GM08714 (cell line): Measurements from ENCODE around the gene SH3GL2.

Experiments
- H3K4me3 ChIP-seq: fragments of 200-500 bp; sonication (Bioruptor generic); 2 replicates; pipeline ENCODE4 v1.5.1; 2014; ENCODE audit warnings: mild to moderate bottlenecking, low read length, inconsistent platforms
- ZNF274 ChIP-seq: IDR thresholded peaks from 2 replicates; pipeline ENCODE4 v1.6.1; 2012; ENCODE audit warnings: mild to moderate bottlenecking, low read depth, low read length

SH3GL2 gene

GRCh38 chr9:17588941-17589340, 10.1 kb downstream of the SH3GL2 start:
- H3K4me3 ChIP-seq: no peak overlapping the region
- no peak for TF ChIP-seq ZNF274

GRCh38 chr9:17589771-17590170, 10.9 kb downstream of the SH3GL2 start:
- no peak overlapping the region for H3K4me3 ChIP-seq
- TF ChIP-seq ZNF274: no peak

GRCh38 chr9:17594961-17595360, 16.1 kb downstream of the SH3GL2 start:
- no peak for TF ChIP-seq ZNF274
- H3K4me3 ChIP-seq: no peak overlapping the region

- no peak overlapping the region for H3K4me3 ChIP-seq
- TF ChIP-seq ZNF274: no peak
Measured at GRCh38 chr9:17597977-17598376, 19.1 kb downstream of the SH3GL2 start.

DNA sequence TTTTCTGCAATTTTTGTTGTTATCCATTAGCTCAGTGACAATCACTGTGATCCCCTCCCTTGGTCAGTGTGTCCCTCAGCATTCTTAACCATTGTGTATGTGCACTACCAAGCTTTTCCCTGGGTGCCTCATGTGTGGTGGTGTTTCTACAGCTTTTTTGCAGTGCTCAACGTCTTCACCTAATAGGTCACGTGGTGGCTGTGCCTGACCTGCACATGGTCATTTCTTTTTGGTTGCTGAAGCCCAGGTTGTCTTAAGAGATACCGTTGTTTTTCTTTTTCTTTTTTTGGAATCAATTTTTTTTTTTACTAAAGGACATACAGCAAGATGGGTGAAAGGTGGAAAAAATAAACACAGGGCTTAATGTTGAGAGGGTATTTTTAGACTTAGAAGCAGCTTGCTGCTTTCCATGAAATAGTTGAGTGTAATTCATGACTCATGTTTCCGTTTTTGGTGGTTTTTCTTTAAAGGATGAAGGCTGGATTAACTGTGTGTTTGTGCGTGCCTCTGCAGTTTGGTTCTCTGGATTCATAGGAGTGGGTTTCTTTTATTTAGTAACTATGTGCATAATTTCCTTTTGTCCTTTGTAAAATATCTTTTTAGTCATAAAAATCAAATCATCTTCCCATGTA, 22.2 kb downstream of the SH3GL2 start:
- TF ChIP-seq ZNF274: no peak
- H3K4me3 ChIP-seq: no peak overlapping the region

DNA sequence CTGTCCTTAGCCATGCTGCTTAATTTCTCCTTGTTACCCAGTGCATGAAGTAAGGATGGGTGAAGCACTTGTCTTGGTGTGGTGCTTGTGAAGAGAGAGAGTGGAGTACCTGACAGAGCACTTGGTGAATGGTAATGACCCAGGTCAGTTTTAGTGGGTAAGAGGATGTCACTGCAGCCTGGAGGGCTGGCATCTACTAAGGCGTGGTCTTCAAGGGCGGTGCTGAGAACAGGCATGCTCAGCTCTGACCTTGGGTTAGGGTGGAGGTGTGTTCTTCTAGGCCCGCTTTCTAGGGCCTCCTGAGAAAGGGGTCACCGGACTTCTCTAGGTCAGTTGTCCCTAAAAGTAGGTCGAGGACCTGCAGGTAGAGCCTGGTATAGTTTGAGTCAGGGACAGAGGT, 25.7 kb downstream of the SH3GL2 start:
- TF ChIP-seq ZNF274: no peak
- H3K4me3 ChIP-seq: no peak overlapping the region

- no peak overlapping the region for H3K4me3 ChIP-seq
- TF ChIP-seq ZNF274: no peak
Measured at GRCh38 chr9:17609312-17610005, 30.6 kb downstream of the SH3GL2 start.

- no peak for TF ChIP-seq ZNF274
- H3K4me3 ChIP-seq: no peak overlapping the region
Measured at GRCh38 chr9:17611342-17611741, 32.5 kb downstream of the SH3GL2 start.

DNA sequence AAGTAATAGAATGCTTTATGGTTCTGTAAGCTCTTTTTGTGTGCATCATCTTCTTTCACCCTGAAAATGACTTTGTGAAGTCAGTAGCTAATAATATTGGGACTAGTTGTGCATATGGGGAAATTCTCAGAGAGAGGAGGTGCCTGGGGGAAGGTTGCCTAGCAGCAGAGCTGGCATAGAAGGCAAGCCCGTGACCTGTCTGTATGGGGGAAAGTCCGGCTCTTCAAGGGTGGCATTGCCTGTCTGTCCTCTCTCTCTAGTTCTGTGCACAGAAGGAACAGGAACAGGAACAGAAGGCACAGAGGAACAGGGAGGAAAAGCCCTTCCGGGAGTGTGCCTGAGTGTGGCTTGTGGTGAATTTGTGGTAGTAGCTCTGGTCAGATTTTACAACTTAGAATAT, 33.1 kb downstream of the SH3GL2 start:
- no peak overlapping the region for H3K4me3 ChIP-seq
- no peak for TF ChIP-seq ZNF274

- no peak for TF ChIP-seq ZNF274
- H3K4me3 ChIP-seq: no peak overlapping the region
Measured at GRCh38 chr9:17613758-17614157, 34.9 kb downstream of the SH3GL2 start.

DNA sequence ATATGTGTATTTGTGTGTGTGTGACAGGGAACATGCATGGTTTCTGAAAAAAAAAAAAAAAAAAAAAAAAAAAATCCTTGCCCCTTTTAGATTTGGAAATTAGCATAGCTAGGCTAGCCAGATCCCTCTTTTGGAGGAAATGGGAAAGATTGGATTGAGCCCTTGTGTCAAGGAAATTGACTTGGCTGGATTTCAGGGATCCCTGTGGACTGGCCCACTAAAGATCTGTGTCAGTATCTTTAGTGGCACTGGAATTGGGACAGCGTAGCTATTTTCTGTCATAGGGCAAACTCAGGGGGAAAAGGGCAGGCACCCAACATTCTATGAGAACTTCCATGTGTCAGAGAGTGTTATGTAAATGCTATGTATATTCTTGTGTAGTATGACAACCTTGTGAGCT, 35.4 kb downstream of the SH3GL2 start:
- no peak for TF ChIP-seq ZNF274
- no peak overlapping the region for H3K4me3 ChIP-seq

- TF ChIP-seq ZNF274: no peak
Measured at GRCh38 chr9:17614903-17615302, 36.0 kb downstream of the SH3GL2 start.

GRCh38 chr9:17622141-17622540, 43.3 kb downstream of the SH3GL2 start:
- H3K4me3 ChIP-seq: no peak overlapping the region
- no peak for TF ChIP-seq ZNF274

More at GRCh38 chr9:17614903-17615302, 36.0 kb downstream of the SH3GL2 start:
- no peak overlapping the region for H3K4me3 ChIP-seq

- no peak overlapping the region for H3K4me3 ChIP-seq
- TF ChIP-seq ZNF274: no peak
Measured at GRCh38 chr9:17622749-17623148, 43.9 kb downstream of the SH3GL2 start.

DNA sequence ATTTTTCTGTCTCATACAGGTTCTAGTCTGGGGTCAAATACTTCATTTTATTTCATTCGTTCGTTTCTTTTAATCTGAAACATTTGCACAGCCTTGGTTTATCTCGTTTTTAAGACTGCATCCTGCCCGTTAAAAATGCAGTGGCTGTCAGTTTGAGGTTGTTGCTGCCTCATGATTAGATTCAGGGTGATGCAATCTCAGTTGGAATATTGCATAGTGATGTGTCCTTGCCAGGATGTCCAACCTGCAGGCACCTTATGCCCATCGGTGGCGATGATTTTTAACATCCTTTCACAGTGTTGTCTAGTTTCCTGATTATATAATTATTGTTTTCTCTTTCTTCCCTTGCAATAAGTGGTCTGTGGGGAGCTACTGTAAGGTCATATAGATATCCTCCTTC, 45.1 kb downstream of the SH3GL2 start:
- TF ChIP-seq ZNF274: no peak

More for the DNA sequence above, 45.1 kb downstream of the SH3GL2 start:
- H3K4me3 ChIP-seq: no peak overlapping the region
